ENCODE results near the gene TSC22D2. TPM values are rescaled to one million over a fixed set of nuclear protein-coding genes. Genes with fewer than 3 reads are reported as not detected.

The TSC22D2 gene
- total RNA-seq, result 10 to 100 TPM; 20.2 to 20.9 TPM

- ATAC-seq (replicated peaks in 1 of 2), result peak; percentile 75 to 78
- Mint-ChIP-seq H3K36me3 (ENCODE audit: insufficient read depth in 2 of 2) (peaks cover 9 to 17% of the 10 kb centered on the region in 2 donors), H3K4me3 (peak within 1 kb of the TSS; percentile 75 to 91), H3K4me1 (ENCODE audit: low read depth) (peaks cover 44% of the 10 kb centered on the region), H3K27me3 (ENCODE audit: low read depth) (no peaks in the 10 kb centered on the region), H3K27ac (peak within 1 kb of the TSS; percentile 96), H3K9me3 (no peaks in the 10 kb centered on the region)
- peak; percentile 95 to 97 for DNase-seq
Measured at GRCh38 chr3:150408221-150409124, at the start of gene TSC22D2. TSC22D2 (plus strand) TSS chr3:150408298; CDS start chr3:150409351, 1,053 bp downstream.

GRCh38 chr3:150359381-150359780 is 48.7 kb upstream of the TSC22D2 start:
- H3K36me3 Mint-ChIP-seq (ENCODE audit: insufficient read depth in 2 of 2), result no peaks in the 10 kb centered on the region
- H3K4me1 Mint-ChIP-seq (ENCODE audit: low read depth), result no peaks in the 10 kb centered on the region
- DNase-seq (no peak), ATAC-seq (replicated peaks in 1 of 2) (no peak)
- H3K9me3 Mint-ChIP-seq, result no peaks in the 10 kb centered on the region
- H3K27me3 Mint-ChIP-seq (ENCODE audit: low read depth), result no peaks in the 10 kb centered on the region
- H3K4me3 Mint-ChIP-seq, result no peak overlapping the region
- H3K27ac Mint-ChIP-seq, result no peak overlapping the region

GRCh38 chr3:150360966-150361365 is 47.1 kb upstream of the TSC22D2 start:
- Mint-ChIP-seq H3K27ac (no peak overlapping the region), H3K4me3 (no peak overlapping the region), H3K27me3 (ENCODE audit: low read depth) (no peaks in the 10 kb centered on the region), H3K36me3 (ENCODE audit: insufficient read depth in 2 of 2) (no peaks in the 10 kb centered on the region), H3K9me3 (no peaks in the 10 kb centered on the region), H3K4me1 (ENCODE audit: low read depth) (no peaks in the 10 kb centered on the region)
- ATAC-seq (replicated peaks in 1 of 2), result no peak
- no peak for DNase-seq

GRCh38 chr3:150362515-150363302 is 45.4 kb upstream of the TSC22D2 start:
- Mint-ChIP-seq H3K27me3 (ENCODE audit: low read depth) (no peaks in the 10 kb centered on the region), H3K9me3 (peaks cover 0 to 2% of the 10 kb centered on the region in 2 donors), H3K4me1 (ENCODE audit: low read depth) (no peaks in the 10 kb centered on the region), H3K4me3 (no peak overlapping the region), H3K36me3 (ENCODE audit: insufficient read depth in 2 of 2) (no peaks in the 10 kb centered on the region), H3K27ac (no peak overlapping the region)
- ATAC-seq (replicated peaks in 1 of 2) (no peak), DNase-seq (no peak)

- H3K27me3 Mint-ChIP-seq (ENCODE audit: low read depth), result no peaks in the 10 kb centered on the region
- H3K9me3 Mint-ChIP-seq, result peaks cover 0 to 2% of the 10 kb centered on the region in 2 donors
- no peak overlapping the region for H3K4me3 Mint-ChIP-seq
- H3K36me3 Mint-ChIP-seq (ENCODE audit: insufficient read depth in 2 of 2), result no peaks in the 10 kb centered on the region
- H3K27ac Mint-ChIP-seq, result no peak overlapping the region
- ATAC-seq (replicated peaks in 1 of 2) (no peak), DNase-seq (no peak)
- no peaks in the 10 kb centered on the region for H3K4me1 Mint-ChIP-seq (ENCODE audit: low read depth)
Measured at GRCh38 chr3:150363420-150363819, 44.7 kb upstream of the TSC22D2 start.

GRCh38 chr3:150365132-150365604 is 42.9 kb upstream of the TSC22D2 start:
- H3K27me3 Mint-ChIP-seq (ENCODE audit: low read depth), result no peaks in the 10 kb centered on the region
- DNase-seq, result no peak
- no peak overlapping the region for H3K4me3 Mint-ChIP-seq

GRCh38 chr3:150367757-150368156 is 40.3 kb upstream of the TSC22D2 start:
- Mint-ChIP-seq H3K27me3 (ENCODE audit: low read depth) (no peaks in the 10 kb centered on the region), H3K4me3 (no peak overlapping the region), H3K36me3 (ENCODE audit: insufficient read depth in 2 of 2) (no peaks in the 10 kb centered on the region), H3K4me1 (ENCODE audit: low read depth) (no peaks in the 10 kb centered on the region), H3K27ac (no peak overlapping the region), H3K9me3 (peaks cover 0 to 2% of the 10 kb centered on the region in 2 donors)
- DNase-seq, result no peak
- no peak for ATAC-seq (replicated peaks in 1 of 2)

More at GRCh38 chr3:150365132-150365604, 42.9 kb upstream of the TSC22D2 start:
- Mint-ChIP-seq H3K9me3 (peaks cover 0 to 2% of the 10 kb centered on the region in 2 donors), H3K36me3 (ENCODE audit: insufficient read depth in 2 of 2) (no peaks in the 10 kb centered on the region), H3K4me1 (ENCODE audit: low read depth) (no peaks in the 10 kb centered on the region), H3K27ac (no peak overlapping the region)
- peak in 1 of 2 donors; percentile 41 for ATAC-seq (replicated peaks in 1 of 2)

GRCh38 chr3:150370122-150370602 is 37.9 kb upstream of the TSC22D2 start:
- DNase-seq, result no peak
- no peak for ATAC-seq (replicated peaks in 1 of 2)
- no peaks in the 10 kb centered on the region for H3K27me3 Mint-ChIP-seq (ENCODE audit: low read depth)
- H3K4me3 Mint-ChIP-seq, result no peak overlapping the region
- no peak overlapping the region for H3K27ac Mint-ChIP-seq
- peaks cover 0 to 2% of the 10 kb centered on the region in 2 donors for H3K9me3 Mint-ChIP-seq
- H3K4me1 Mint-ChIP-seq (ENCODE audit: low read depth), result no peaks in the 10 kb centered on the region
- no peaks in the 10 kb centered on the region for H3K36me3 Mint-ChIP-seq (ENCODE audit: insufficient read depth in 2 of 2)

- Mint-ChIP-seq H3K4me3 (no peak overlapping the region), H3K27me3 (ENCODE audit: low read depth) (no peaks in the 10 kb centered on the region), H3K4me1 (ENCODE audit: low read depth) (no peaks in the 10 kb centered on the region), H3K9me3 (peaks cover 0 to 2% of the 10 kb centered on the region in 2 donors), H3K36me3 (ENCODE audit: insufficient read depth in 2 of 2) (no peaks in the 10 kb centered on the region), H3K27ac (no peak overlapping the region)
- DNase-seq (no peak), ATAC-seq (replicated peaks in 1 of 2) (no peak)
Measured at GRCh38 chr3:150370999-150371398, 37.1 kb upstream of the TSC22D2 start.

GRCh38 chr3:150371741-150372254 is 36.3 kb upstream of the TSC22D2 start:
- ATAC-seq (replicated peaks in 1 of 2) (no peak), DNase-seq (no peak)
- Mint-ChIP-seq H3K27ac (no peak overlapping the region), H3K27me3 (ENCODE audit: low read depth) (no peaks in the 10 kb centered on the region), H3K4me3 (no peak overlapping the region), H3K4me1 (ENCODE audit: low read depth) (no peaks in the 10 kb centered on the region), H3K9me3 (peaks cover 0 to 2% of the 10 kb centered on the region in 2 donors), H3K36me3 (ENCODE audit: insufficient read depth in 2 of 2) (no peaks in the 10 kb centered on the region)

GRCh38 chr3:150372320-150372719 is 35.8 kb upstream of the TSC22D2 start:
- H3K9me3 Mint-ChIP-seq, result no peaks in the 10 kb centered on the region
- ATAC-seq (replicated peaks in 1 of 2) (no peak), DNase-seq (no peak)
- no peak overlapping the region for H3K4me3 Mint-ChIP-seq
- no peaks in the 10 kb centered on the region for H3K36me3 Mint-ChIP-seq (ENCODE audit: insufficient read depth in 2 of 2)
- H3K4me1 Mint-ChIP-seq (ENCODE audit: low read depth), result no peaks in the 10 kb centered on the region
- H3K27ac Mint-ChIP-seq, result no peak overlapping the region
- H3K27me3 Mint-ChIP-seq (ENCODE audit: low read depth), result no peaks in the 10 kb centered on the region

GRCh38 chr3:150372722-150373121 is 35.4 kb upstream of the TSC22D2 start:
- Mint-ChIP-seq H3K27me3 (ENCODE audit: low read depth) (no peaks in the 10 kb centered on the region), H3K27ac (no peak overlapping the region), H3K9me3 (no peaks in the 10 kb centered on the region), H3K4me3 (no peak overlapping the region), H3K36me3 (ENCODE audit: insufficient read depth in 2 of 2) (no peaks in the 10 kb centered on the region), H3K4me1 (ENCODE audit: low read depth) (peaks cover 4% of the 10 kb centered on the region)
- no peak for DNase-seq
- no peak for ATAC-seq (replicated peaks in 1 of 2)
